HEK293 (cell line): ENCODE data around the gene STRN4.
A peak's percentile ranks its signal among the peaks of the same experiment; 100 is the strongest.

Source experiments
- EGR2 ChIP-seq: fragments of 450-650 bp; formaldehyde crosslinking; IDR thresholded peaks from 2 replicates; pipeline ENCODE4 v1.5.1; 2016; ENCODE audit warnings: low read depth, missing biosample characterization, missing genetic modification characterization
- GLIS2 ChIP-seq: fragments of 450-650 bp; formaldehyde crosslinking; IDR thresholded peaks from 2 replicates; pipeline ENCODE4 v1.5.1; 2016; ENCODE audit warnings: missing biosample characterization, missing genetic modification characterization
- KLF8 ChIP-seq: fragments of 450-650 bp; formaldehyde crosslinking; IDR thresholded peaks from 2 replicates; pipeline ENCODE4 v1.5.1; 2016; ENCODE audit warnings: missing biosample characterization, missing genetic modification characterization
- KLF9 ChIP-seq: fragments of 450-650 bp; formaldehyde crosslinking; IDR thresholded peaks from 2 replicates; pipeline ENCODE4 v1.5.1; 2016; ENCODE audit warnings: missing biosample characterization, missing genetic modification characterization, low read depth
- MEIS1 ChIP-seq: sonication (generic); formaldehyde crosslinking; IDR thresholded peaks from 2 replicates; pipeline ENCODE4 v1.8.1; 2022; ENCODE audit warnings: missing genetic modification reagents, mild to moderate bottlenecking, borderline replicate concordance
- SETDB1 ChIP-seq: IDR thresholded peaks from one replicate; pipeline ENCODE4 v1.6.1; 2017; ENCODE audit warnings: mild to moderate bottlenecking, low read length, moderate library complexity, mixed read lengths; ENCODE audit not compliant: insufficient read length
- SP2 ChIP-seq: fragments of 450-650 bp; formaldehyde crosslinking; IDR thresholded peaks from 2 replicates; pipeline ENCODE4 v1.5.1; 2016; ENCODE audit warnings: missing biosample characterization, missing genetic modification characterization
- ZFP3 ChIP-seq: fragments of 450-650 bp; formaldehyde crosslinking; IDR thresholded peaks from 2 replicates; pipeline ENCODE4 v1.5.1; 2016; ENCODE audit warnings: low read depth, missing biosample characterization, missing genetic modification characterization
- ZNF114 ChIP-seq: fragments of 450-650 bp; formaldehyde crosslinking; IDR thresholded peaks from 2 replicates; pipeline ENCODE4 v1.5.0; 2017; ENCODE audit warnings: missing biosample characterization, missing genetic modification characterization
- ZNF292 ChIP-seq: fragments of 450-650 bp; formaldehyde crosslinking; IDR thresholded peaks from 2 replicates; pipeline ENCODE4 v1.5.1; 2016; ENCODE audit warnings: low read depth, missing biosample characterization, missing genetic modification characterization, borderline replicate concordance
- ZNF501 ChIP-seq: fragments of 450-650 bp; formaldehyde crosslinking; IDR thresholded peaks from 2 replicates; pipeline ENCODE4 v1.5.1; 2016; ENCODE audit warnings: missing biosample characterization, missing genetic modification characterization
- ZNF555 ChIP-seq: fragments of 450-650 bp; formaldehyde crosslinking; conservative IDR thresholded peaks from 2 replicates; pipeline ENCODE4 v1.5.1; 2017; ENCODE audit warnings: missing biosample characterization, mild to moderate bottlenecking, missing genetic modification characterization, inconsistent platforms
- ZNF560 ChIP-seq: fragments of 450-650 bp; formaldehyde crosslinking; IDR thresholded peaks from 2 replicates; pipeline ENCODE4 v1.5.1; 2017; ENCODE audit warnings: missing biosample characterization, missing genetic modification characterization, borderline replicate concordance
- ZNF571 ChIP-seq: fragments of 450-650 bp; formaldehyde crosslinking; IDR thresholded peaks from 2 replicates; pipeline ENCODE4 v1.5.0; 2017; ENCODE audit warnings: missing biosample characterization, missing genetic modification characterization
- ZNF701 ChIP-seq: fragments of 450-650 bp; formaldehyde crosslinking; IDR thresholded peaks from 2 replicates; pipeline ENCODE4 v1.5.1; 2016; ENCODE audit warnings: missing biosample characterization, missing genetic modification characterization
- ZNF830 ChIP-seq: fragments of 450-650 bp; IDR thresholded peaks from 2 replicates; pipeline ENCODE4 v1.5.0; 2018; ENCODE audit warnings: missing biosample characterization, missing genetic modification characterization, low read depth, mild to moderate bottlenecking, moderate library complexity
- ZNF837 ChIP-seq: fragments of 450-650 bp; formaldehyde crosslinking; IDR thresholded peaks from 2 replicates; pipeline ENCODE4 v1.5.1; 2016; ENCODE audit warnings: missing biosample characterization, missing genetic modification characterization
- ZSCAN23 ChIP-seq: fragments of 450-650 bp; formaldehyde crosslinking; IDR thresholded peaks from 2 replicates; pipeline ENCODE4 v1.5.1; 2016; ENCODE audit warnings: missing biosample characterization, missing genetic modification characterization
- TF ChIP-seq, protein P1 (sequence below): fragments of 450-650 bp; formaldehyde crosslinking; IDR thresholded peaks from 2 replicates; pipeline ENCODE4 v1.5.1; 2016; ENCODE audit warnings: missing biosample characterization, missing genetic modification characterization
- TF ChIP-seq, protein P2 (sequence below): fragments of 450-650 bp; formaldehyde crosslinking; IDR thresholded peaks from 2 replicates; pipeline ENCODE4 v1.5.1; 2016; ENCODE audit warnings: missing biosample characterization, missing genetic modification characterization
- TF ChIP-seq, protein P3 (sequence below): fragments of 450-650 bp; formaldehyde crosslinking; IDR thresholded peaks from 2 replicates; pipeline ENCODE4 v1.5.1; 2016; ENCODE audit warnings: missing biosample characterization, missing genetic modification characterization
- TF ChIP-seq, protein P4 (sequence below): fragments of 450-650 bp; formaldehyde crosslinking; IDR thresholded peaks from 2 replicates; pipeline ENCODE4 v1.5.1; 2017; ENCODE audit warnings: missing biosample characterization, missing genetic modification characterization
- TF ChIP-seq, protein P5 (sequence below): fragments of 450-650 bp; formaldehyde crosslinking; IDR thresholded peaks from 2 replicates; pipeline ENCODE4 v1.5.1; 2016; ENCODE audit warnings: missing biosample characterization, missing genetic modification characterization
- TF ChIP-seq, protein P6 (sequence below): fragments of 450-650 bp; formaldehyde crosslinking; IDR thresholded peaks from 2 replicates; pipeline ENCODE4 v1.5.1; 2016; ENCODE audit warnings: missing biosample characterization, missing genetic modification characterization
- TF ChIP-seq, protein P7 (sequence below): fragments of 450-650 bp; formaldehyde crosslinking; IDR thresholded peaks from 2 replicates; pipeline ENCODE4 v1.5.1; 2016; ENCODE audit warnings: missing biosample characterization, missing genetic modification characterization

The STRN4 gene

DNA sequence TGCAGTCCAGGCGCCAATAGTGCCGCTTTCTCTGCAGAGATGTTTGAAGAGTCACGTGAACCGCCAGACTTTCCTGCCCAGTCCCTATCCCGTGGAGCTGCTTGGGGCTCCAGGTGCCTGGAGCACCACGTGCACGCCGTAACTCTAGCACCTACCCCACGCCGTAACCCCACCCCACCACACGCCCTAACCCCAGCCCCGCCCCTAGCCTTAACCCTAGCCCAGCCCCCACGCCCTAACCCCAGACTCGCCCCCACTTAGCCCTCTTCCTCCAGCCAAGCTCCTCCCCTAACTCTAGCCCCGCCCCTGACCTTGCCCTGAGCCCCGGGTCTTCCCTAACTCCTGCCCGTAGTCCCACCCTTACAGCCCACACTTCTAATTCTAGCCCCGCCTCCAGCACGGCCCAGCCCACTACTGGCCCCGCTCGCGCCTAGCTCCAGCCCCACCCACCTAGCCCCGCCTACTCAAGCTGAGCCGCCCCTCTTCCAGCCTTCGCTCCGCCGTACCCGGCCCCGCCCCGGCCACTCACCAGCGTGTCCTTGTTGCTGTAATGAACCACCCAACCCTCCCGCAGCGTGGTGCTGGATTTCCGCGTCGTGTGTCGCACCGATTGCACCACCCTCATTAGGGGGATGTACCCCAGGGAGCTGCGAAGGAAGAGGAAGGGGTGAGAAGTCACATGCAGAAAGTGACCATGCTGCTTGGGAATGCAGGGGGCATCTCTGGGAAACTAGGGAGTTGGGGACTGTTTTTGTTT is 48.9 kb downstream of the STRN4 start (continued):
- TF ChIP-seq, protein P1, sequence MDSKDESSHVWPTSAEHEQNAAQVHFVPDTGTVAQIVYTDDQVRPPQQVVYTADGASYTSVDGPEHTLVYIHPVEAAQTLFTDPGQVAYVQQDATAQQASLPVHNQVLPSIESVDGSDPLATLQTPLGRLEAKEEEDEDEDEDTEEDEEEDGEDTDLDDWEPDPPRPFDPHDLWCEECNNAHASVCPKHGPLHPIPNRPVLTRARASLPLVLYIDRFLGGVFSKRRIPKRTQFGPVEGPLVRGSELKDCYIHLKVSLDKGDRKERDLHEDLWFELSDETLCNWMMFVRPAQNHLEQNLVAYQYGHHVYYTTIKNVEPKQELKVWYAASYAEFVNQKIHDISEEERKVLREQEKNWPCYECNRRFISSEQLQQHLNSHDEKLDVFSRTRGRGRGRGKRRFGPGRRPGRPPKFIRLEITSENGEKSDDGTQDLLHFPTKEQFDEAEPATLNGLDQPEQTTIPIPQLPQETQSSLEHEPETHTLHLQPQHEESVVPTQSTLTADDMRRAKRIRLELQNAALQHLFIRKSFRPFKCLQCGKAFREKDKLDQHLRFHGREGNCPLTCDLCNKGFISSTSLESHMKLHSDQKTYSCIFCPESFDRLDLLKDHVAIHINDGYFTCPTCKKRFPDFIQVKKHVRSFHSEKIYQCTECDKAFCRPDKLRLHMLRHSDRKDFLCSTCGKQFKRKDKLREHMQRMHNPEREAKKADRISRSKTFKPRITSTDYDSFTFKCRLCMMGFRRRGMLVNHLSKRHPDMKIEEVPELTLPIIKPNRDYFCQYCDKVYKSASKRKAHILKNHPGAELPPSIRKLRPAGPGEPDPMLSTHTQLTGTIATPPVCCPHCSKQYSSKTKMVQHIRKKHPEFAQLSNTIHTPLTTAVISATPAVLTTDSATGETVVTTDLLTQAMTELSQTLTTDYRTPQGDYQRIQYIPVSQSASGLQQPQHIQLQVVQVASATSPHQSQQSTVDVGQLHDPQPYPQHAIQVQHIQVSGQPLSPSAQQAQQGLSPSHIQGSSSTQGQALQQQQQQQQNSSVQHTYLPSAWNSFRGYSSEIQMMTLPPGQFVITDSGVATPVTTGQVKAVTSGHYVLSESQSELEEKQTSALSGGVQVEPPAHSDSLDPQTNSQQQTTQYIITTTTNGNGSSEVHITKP (tag by site-specific recombination): peak; percentile 82
- no peak for TF ChIP-seq ZNF560 (tag by site-specific recombination)
- no peak for TF ChIP-seq ZNF701 (tag by site-specific recombination)
- TF ChIP-seq EGR2: peak; percentile 81
- TF ChIP-seq, protein P2, sequence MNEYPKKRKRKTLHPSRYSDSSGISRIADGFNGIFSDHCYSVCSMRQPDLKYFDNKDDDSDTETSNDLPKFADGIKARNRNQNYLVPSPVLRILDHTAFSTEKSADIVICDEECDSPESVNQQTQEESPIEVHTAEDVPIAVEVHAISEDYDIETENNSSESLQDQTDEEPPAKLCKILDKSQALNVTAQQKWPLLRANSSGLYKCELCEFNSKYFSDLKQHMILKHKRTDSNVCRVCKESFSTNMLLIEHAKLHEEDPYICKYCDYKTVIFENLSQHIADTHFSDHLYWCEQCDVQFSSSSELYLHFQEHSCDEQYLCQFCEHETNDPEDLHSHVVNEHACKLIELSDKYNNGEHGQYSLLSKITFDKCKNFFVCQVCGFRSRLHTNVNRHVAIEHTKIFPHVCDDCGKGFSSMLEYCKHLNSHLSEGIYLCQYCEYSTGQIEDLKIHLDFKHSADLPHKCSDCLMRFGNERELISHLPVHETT (tag by site-specific recombination): no peak
- no peak for TF ChIP-seq ZNF571 (tag by site-specific recombination)
- TF ChIP-seq SP2 (tag by site-specific recombination): peak; percentile 93
- no peak for TF ChIP-seq ZSCAN23
- TF ChIP-seq ZNF830 (tag by site-specific recombination): no peak
- TF ChIP-seq, protein P3, sequence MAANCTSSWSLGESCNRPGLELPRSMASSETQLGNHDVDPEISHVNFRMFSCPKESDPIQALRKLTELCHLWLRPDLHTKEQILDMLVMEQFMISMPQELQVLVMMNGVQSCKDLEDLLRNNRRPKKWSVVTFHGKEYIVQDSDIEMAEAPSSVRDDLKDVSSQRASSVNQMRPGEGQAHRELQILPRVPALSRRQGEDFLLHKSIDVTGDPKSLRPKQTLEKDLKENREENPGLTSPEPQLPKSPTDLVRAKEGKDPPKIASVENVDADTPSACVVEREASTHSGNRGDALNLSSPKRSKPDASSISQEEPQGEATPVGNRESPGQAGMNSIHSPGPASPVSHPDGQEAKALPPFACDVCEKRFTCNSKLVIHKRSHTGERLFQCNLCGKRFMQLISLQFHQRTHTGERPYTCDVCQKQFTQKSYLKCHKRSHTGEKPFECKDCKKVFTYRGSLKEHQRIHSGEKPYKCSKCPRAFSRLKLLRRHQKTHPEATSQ: no peak
- TF ChIP-seq, protein P4, sequence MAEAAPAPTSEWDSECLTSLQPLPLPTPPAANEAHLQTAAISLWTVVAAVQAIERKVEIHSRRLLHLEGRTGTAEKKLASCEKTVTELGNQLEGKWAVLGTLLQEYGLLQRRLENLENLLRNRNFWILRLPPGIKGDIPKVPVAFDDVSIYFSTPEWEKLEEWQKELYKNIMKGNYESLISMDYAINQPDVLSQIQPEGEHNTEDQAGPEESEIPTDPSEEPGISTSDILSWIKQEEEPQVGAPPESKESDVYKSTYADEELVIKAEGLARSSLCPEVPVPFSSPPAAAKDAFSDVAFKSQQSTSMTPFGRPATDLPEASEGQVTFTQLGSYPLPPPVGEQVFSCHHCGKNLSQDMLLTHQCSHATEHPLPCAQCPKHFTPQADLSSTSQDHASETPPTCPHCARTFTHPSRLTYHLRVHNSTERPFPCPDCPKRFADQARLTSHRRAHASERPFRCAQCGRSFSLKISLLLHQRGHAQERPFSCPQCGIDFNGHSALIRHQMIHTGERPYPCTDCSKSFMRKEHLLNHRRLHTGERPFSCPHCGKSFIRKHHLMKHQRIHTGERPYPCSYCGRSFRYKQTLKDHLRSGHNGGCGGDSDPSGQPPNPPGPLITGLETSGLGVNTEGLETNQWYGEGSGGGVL (tag by site-specific recombination): no peak
- TF ChIP-seq ZNF837 (tag by site-specific recombination): no peak
- no peak for TF ChIP-seq SETDB1
- no peak for TF ChIP-seq ZNF555
- TF ChIP-seq, protein P5, sequence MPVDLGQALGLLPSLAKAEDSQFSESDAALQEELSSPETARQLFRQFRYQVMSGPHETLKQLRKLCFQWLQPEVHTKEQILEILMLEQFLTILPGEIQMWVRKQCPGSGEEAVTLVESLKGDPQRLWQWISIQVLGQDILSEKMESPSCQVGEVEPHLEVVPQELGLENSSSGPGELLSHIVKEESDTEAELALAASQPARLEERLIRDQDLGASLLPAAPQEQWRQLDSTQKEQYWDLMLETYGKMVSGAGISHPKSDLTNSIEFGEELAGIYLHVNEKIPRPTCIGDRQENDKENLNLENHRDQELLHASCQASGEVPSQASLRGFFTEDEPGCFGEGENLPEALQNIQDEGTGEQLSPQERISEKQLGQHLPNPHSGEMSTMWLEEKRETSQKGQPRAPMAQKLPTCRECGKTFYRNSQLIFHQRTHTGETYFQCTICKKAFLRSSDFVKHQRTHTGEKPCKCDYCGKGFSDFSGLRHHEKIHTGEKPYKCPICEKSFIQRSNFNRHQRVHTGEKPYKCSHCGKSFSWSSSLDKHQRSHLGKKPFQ (tag by site-specific recombination): no peak
- peak; percentile 84; the same call in 1 of the 2 replicates for TF ChIP-seq KLF8
- TF ChIP-seq GLIS2 (tag by site-specific recombination): no peak
- no peak for TF ChIP-seq ZFP3 (tag by site-specific recombination)
- peak; percentile 73 for TF ChIP-seq KLF9 (tag by site-specific recombination)
- TF ChIP-seq MEIS1 (CRISPR knock-in tag): no peak
- no peak for TF ChIP-seq ZNF292
- TF ChIP-seq, protein P6, sequence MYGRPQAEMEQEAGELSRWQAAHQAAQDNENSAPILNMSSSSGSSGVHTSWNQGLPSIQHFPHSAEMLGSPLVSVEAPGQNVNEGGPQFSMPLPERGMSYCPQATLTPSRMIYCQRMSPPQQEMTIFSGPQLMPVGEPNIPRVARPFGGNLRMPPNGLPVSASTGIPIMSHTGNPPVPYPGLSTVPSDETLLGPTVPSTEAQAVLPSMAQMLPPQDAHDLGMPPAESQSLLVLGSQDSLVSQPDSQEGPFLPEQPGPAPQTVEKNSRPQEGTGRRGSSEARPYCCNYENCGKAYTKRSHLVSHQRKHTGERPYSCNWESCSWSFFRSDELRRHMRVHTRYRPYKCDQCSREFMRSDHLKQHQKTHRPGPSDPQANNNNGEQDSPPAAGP (tag by site-specific recombination): peak; percentile 17; the same call in 1 of the 2 replicates
- no peak for TF ChIP-seq ZNF114 (tag by site-specific recombination)
- no peak for TF ChIP-seq ZNF501 (tag by site-specific recombination)
- TF ChIP-seq, protein P7, sequence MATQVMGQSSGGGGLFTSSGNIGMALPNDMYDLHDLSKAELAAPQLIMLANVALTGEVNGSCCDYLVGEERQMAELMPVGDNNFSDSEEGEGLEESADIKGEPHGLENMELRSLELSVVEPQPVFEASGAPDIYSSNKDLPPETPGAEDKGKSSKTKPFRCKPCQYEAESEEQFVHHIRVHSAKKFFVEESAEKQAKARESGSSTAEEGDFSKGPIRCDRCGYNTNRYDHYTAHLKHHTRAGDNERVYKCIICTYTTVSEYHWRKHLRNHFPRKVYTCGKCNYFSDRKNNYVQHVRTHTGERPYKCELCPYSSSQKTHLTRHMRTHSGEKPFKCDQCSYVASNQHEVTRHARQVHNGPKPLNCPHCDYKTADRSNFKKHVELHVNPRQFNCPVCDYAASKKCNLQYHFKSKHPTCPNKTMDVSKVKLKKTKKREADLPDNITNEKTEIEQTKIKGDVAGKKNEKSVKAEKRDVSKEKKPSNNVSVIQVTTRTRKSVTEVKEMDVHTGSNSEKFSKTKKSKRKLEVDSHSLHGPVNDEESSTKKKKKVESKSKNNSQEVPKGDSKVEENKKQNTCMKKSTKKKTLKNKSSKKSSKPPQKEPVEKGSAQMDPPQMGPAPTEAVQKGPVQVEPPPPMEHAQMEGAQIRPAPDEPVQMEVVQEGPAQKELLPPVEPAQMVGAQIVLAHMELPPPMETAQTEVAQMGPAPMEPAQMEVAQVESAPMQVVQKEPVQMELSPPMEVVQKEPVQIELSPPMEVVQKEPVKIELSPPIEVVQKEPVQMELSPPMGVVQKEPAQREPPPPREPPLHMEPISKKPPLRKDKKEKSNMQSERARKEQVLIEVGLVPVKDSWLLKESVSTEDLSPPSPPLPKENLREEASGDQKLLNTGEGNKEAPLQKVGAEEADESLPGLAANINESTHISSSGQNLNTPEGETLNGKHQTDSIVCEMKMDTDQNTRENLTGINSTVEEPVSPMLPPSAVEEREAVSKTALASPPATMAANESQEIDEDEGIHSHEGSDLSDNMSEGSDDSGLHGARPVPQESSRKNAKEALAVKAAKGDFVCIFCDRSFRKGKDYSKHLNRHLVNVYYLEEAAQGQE (tag by site-specific recombination): peak; percentile 47; the same call in 1 of the 2 replicates
